Lower leg skin (tissue), 3 donors: ENCODE results near the gene TBC1D9.

Experiments used
- POLR2A ChIP-seq, 2 donors: fragments of 450-650 bp; IDR thresholded peaks; one replicate each; pipeline ENCODE4 v1.6.1; 2016 to 2017; ENCODE audit warnings: antibody characterized with exemption in 2 of 2, mild to moderate bottlenecking in 1 of 2, moderate library complexity in 1 of 2
- TF ChIP-seq, protein P1 (sequence below), 3 donors: fragments of 450-650 bp; IDR thresholded peaks; one replicate each; pipeline ENCODE4 v1.5.1; 2016; ENCODE audit warnings: antibody characterized with exemption in 3 of 3, mild to moderate bottlenecking in 3 of 3, moderate library complexity in 2 of 3

DNA sequence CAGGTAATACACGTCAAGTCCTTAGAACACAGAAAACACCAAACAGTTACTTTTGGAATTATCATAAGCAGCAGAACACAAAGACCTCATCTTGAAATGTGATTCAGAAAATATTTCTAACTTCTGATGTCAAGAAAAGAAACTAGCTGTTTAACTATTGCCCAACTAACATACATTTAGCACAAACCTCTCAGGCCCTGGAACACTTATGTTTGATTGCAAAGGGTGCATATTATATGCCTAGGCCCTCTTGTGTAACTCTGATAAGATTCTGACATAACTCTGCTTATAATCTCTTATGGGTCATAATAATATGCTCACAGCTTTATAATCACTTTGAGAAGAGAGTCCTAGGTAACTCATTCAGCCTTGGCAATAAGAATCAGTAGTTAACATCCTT lies 62.6 kb downstream of the TBC1D9 start:
- TF ChIP-seq POLR2A (IDR thresholded peaks at IDR 0.05) = no peak
- TF ChIP-seq, protein P1, sequence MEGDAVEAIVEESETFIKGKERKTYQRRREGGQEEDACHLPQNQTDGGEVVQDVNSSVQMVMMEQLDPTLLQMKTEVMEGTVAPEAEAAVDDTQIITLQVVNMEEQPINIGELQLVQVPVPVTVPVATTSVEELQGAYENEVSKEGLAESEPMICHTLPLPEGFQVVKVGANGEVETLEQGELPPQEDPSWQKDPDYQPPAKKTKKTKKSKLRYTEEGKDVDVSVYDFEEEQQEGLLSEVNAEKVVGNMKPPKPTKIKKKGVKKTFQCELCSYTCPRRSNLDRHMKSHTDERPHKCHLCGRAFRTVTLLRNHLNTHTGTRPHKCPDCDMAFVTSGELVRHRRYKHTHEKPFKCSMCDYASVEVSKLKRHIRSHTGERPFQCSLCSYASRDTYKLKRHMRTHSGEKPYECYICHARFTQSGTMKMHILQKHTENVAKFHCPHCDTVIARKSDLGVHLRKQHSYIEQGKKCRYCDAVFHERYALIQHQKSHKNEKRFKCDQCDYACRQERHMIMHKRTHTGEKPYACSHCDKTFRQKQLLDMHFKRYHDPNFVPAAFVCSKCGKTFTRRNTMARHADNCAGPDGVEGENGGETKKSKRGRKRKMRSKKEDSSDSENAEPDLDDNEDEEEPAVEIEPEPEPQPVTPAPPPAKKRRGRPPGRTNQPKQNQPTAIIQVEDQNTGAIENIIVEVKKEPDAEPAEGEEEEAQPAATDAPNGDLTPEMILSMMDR (IDR thresholded peaks at IDR 0.05) = no peak
